ENCODE data around the gene HPN.

The HPN gene

DNA sequence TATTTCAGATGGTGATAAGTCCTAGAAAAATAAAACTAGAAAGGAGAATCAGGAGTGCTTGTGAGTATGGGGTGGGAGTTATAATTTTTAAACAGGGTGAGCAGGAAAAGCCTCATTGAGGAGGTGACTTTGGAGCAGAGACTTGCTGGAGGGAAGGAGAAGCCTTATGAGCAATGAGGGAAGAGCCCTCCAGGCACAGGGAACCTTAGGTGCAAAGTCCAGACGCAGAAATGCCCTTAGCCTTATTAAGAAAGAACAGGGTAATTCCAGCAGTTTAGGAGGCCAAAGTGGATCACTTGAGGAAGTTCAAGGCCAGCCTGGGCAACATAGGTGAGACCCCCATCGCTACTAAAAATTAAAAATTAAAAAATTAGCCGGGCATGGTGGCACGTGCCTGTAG is 53.1 kb downstream of the HPN start:
- H4K20me1 ChIP-seq (ENCODE audit: control insufficient read depth, insufficient read depth, low read depth, low read length), result no peaks in the 10 kb centered on the region
- H3F3A ChIP-seq (ENCODE audit: control insufficient read depth, insufficient read depth), result no peaks in the 10 kb centered on the region
- no peak overlapping the region for H3K4me3 ChIP-seq (ENCODE audit: low read length)
- peaks cover 14% of the 10 kb centered on the region for H3K4me1 ChIP-seq (ENCODE audit: control insufficient read depth, low read length)
- no peak overlapping the region for H3K4me2 ChIP-seq (ENCODE audit: low read length)
- no peaks in the 10 kb centered on the region for H3K9me2 ChIP-seq (replicated peaks; ENCODE audit: control insufficient read depth, low read length)
- no peaks in the 10 kb centered on the region for H3K9me3 ChIP-seq (ENCODE audit: control insufficient read depth, insufficient read depth, low read length)
- no peaks in the 10 kb centered on the region for H3K79me2 ChIP-seq (ENCODE audit: control insufficient read depth, low read length)
- no peaks in the 10 kb centered on the region for H3K27me3 ChIP-seq (ENCODE audit: control insufficient read depth, low read length)
- H3K27ac ChIP-seq (ENCODE audit: low read depth, low read length), result no peak overlapping the region
- TF ChIP-seq, protein P1, sequence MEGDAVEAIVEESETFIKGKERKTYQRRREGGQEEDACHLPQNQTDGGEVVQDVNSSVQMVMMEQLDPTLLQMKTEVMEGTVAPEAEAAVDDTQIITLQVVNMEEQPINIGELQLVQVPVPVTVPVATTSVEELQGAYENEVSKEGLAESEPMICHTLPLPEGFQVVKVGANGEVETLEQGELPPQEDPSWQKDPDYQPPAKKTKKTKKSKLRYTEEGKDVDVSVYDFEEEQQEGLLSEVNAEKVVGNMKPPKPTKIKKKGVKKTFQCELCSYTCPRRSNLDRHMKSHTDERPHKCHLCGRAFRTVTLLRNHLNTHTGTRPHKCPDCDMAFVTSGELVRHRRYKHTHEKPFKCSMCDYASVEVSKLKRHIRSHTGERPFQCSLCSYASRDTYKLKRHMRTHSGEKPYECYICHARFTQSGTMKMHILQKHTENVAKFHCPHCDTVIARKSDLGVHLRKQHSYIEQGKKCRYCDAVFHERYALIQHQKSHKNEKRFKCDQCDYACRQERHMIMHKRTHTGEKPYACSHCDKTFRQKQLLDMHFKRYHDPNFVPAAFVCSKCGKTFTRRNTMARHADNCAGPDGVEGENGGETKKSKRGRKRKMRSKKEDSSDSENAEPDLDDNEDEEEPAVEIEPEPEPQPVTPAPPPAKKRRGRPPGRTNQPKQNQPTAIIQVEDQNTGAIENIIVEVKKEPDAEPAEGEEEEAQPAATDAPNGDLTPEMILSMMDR (IDR thresholded peaks at IDR 0.05; ENCODE audit: low read depth, low read length, poor library complexity, severe bottlenecking), result no peak
- no peak for TF ChIP-seq EZH2phosphoT487 (IDR thresholded peaks at IDR 0.05; ENCODE audit: borderline replicate concordance, low read length)
- no peaks in the 10 kb centered on the region for H3K36me3 ChIP-seq (ENCODE audit: control insufficient read depth, low read length)

DNA sequence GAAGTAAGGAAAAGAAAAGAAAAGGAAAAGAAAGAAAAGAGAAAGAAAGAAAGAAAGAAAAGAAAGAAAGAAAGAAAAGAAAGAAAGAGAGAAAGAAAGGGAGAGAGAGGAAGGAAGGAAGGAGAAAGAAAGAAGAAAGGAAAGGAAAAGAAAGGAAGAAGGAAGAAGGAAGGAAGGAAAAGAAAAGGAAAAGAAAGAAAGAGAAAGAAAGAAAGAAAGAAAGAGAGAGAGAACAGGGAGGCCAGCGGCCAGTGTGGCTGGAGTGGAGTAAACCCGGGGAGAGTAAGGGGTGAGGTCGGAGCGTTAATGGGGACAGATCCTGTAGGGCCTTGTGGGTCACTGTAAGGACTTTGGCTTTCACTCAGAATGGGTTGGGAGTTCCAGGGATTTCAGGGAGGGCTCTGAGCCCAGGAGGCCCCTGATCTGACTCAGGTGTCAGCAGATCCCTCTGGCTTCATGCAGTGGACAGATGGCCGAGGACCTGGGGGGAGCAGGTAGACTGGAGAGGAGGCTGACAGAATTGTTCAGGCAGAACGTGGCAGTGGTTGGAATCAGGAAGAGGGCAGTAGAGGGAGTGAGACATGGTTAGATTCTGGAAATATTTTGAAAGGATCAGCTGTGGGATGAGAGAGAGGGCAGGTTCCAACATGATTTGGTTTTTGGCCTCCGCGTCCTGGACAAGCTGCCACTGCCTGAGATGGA is 54.3 kb downstream of the HPN start:
- Histone ChIP-seq H3K9me2 (replicated peaks; ENCODE audit: control insufficient read depth, low read length) (no peaks in the 10 kb centered on the region), H3K36me3 (ENCODE audit: control insufficient read depth, low read length) (no peaks in the 10 kb centered on the region), H3K4me1 (ENCODE audit: control insufficient read depth, low read length) (peaks cover 5% of the 10 kb centered on the region), H3K27me3 (ENCODE audit: control insufficient read depth, low read length) (no peaks in the 10 kb centered on the region), H3K4me2 (ENCODE audit: low read length) (no peak overlapping the region), H3K27ac (ENCODE audit: low read depth, low read length) (no peak overlapping the region), H3K4me3 (ENCODE audit: low read length) (no peak overlapping the region), H3K9me3 (ENCODE audit: control insufficient read depth, insufficient read depth, low read length) (no peaks in the 10 kb centered on the region), H3F3A (ENCODE audit: control insufficient read depth, insufficient read depth) (no peaks in the 10 kb centered on the region), H4K20me1 (ENCODE audit: control insufficient read depth, insufficient read depth, low read depth, low read length) (no peaks in the 10 kb centered on the region), H3K79me2 (ENCODE audit: control insufficient read depth, low read length) (no peaks in the 10 kb centered on the region)
- TF ChIP-seq, protein P1 (IDR thresholded peaks at IDR 0.05; ENCODE audit: low read depth, low read length, poor library complexity, severe bottlenecking), result no peak
- no peak for TF ChIP-seq EZH2phosphoT487 (IDR thresholded peaks at IDR 0.05; ENCODE audit: borderline replicate concordance, low read length)

DNA sequence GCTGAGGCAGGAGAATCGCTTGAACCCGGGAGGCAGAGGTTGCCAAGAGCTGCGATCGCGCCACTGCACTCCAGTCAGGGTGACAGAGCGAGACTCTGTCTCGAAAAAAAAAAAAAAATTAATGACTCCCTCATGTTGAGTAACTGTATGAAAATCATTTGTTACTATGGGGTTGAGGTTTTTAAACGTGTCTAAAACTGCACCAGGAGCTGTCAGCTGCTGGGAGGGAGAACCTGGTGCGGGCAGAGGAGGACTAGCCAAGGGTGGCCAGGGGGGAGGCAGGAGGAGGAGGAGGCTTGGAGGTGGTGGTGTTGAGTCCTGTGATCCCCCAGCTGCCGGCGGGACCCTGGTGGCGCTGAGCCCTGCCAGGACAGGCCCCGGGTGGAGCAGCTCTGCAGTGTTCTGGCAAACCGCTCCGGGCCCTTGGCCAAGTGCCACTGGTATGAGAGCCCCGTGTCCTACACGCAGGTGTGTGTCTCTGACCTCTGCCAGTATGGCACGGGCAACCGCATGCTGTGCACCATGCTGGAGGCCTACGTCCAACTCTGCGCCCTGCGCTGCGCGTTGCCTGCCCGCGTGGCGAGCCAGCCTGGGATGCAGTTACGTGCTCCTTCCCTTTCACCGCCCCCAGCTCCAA is 57.0 kb downstream of the HPN start:
- H3F3A ChIP-seq (ENCODE audit: control insufficient read depth, insufficient read depth), result no peaks in the 10 kb centered on the region
- H3K9me3 ChIP-seq (ENCODE audit: control insufficient read depth, insufficient read depth, low read length), result no peaks in the 10 kb centered on the region
- H3K4me2 ChIP-seq (ENCODE audit: low read length), result no peak overlapping the region
- no peaks in the 10 kb centered on the region for H3K27me3 ChIP-seq (ENCODE audit: control insufficient read depth, low read length)
- H3K4me1 ChIP-seq (ENCODE audit: control insufficient read depth, low read length), result no peaks in the 10 kb centered on the region
- no peaks in the 10 kb centered on the region for H3K9me2 ChIP-seq (replicated peaks; ENCODE audit: control insufficient read depth, low read length)
- H3K79me2 ChIP-seq (ENCODE audit: control insufficient read depth, low read length), result no peaks in the 10 kb centered on the region
- TF ChIP-seq, protein P1 (IDR thresholded peaks at IDR 0.05; ENCODE audit: low read depth, low read length, poor library complexity, severe bottlenecking), result no peak
- no peak for TF ChIP-seq EZH2phosphoT487 (IDR thresholded peaks at IDR 0.05; ENCODE audit: borderline replicate concordance, low read length)
- no peak overlapping the region for H3K4me3 ChIP-seq (ENCODE audit: low read length)
- no peaks in the 10 kb centered on the region for H3K36me3 ChIP-seq (ENCODE audit: control insufficient read depth, low read length)
- H3K27ac ChIP-seq (ENCODE audit: low read depth, low read length), result no peak overlapping the region
- H4K20me1 ChIP-seq (ENCODE audit: control insufficient read depth, insufficient read depth, low read depth, low read length), result no peaks in the 10 kb centered on the region

Data from DOHH2 (cell line).